Measurements from ENCODE around the gene KDM4C. TPM values are rescaled to one million over a fixed set of nuclear protein-coding genes. Genes with fewer than 3 reads are reported as not detected.

KDM4C gene
- total RNA-seq, 1 experiment from 2014 or later, result 16.8 TPM

DNA sequence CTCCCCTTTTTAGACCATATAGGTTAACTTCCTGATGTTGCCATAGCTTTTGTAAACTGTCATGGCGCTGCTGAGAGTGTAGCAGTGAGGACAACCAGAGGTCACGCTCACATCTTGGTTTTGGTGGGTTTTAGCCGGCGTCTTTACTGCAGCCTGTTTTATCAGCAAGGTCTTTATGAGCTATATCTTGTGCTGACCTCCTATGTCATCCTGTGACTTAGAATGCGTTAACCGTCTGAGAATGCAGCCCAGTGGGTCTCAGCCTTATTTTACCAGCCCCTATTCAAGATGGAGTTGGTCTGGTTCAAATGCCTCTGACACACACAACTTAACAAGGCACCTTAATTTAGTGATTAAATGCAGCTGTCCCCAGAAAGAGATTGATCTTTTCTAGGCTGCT lies 23.9 kb upstream of the KDM4C start:
- no peak overlapping the region for H3K4me3 ChIP-seq (replicated peaks in 1 of 2; ENCODE audit: low read depth in 1 of 2, low read length in 2 of 2)
- H3K9me3 ChIP-seq (ENCODE audit: control insufficient read depth in 1 of 2, insufficient read depth in 1 of 2, low read depth in 1 of 2, low read length in 2 of 2), result no peaks in the 10 kb centered on the region
- no peaks in the 10 kb centered on the region for H4K20me1 ChIP-seq (ENCODE audit: insufficient read depth)
- no peaks in the 10 kb centered on the region for H3K27me3 ChIP-seq (ENCODE audit: insufficient read depth, low read length)
- no peak for DNase-seq (ENCODE audit: low read depth, low spot score)
- H3K4me1 ChIP-seq (ENCODE audit: control insufficient read depth in 1 of 2, insufficient read depth in 2 of 2, low read length in 2 of 2), result no peaks in the 10 kb centered on the region
- ATAC-seq, result no peak
- H3K36me3 ChIP-seq (ENCODE audit: control insufficient read depth in 1 of 2, insufficient read depth in 2 of 2, low read length in 2 of 2), result no peaks in the 10 kb centered on the region
- no peak overlapping the region for H2AFZ ChIP-seq (ENCODE audit: low read depth, low read length, poor library complexity, severe bottlenecking)
- ChIA-PET POLR2A (no interaction called here), CTCF (no interaction called here), RAD21 (ENCODE audit: low non-redundant PET in 1 of 2, low total read pairs in 2 of 2, uncharacterized antibody in 2 of 2, unreplicated experiment in 2 of 2) (no interaction called here)
- no peak overlapping the region for H3K9ac ChIP-seq (ENCODE audit: low read length)
- no TSS peak for BruUV-seq (replicated peaks)
- intact Hi-C loops (cut with micrococcal nuclease), result no loop called here
- no peak for TF ChIP-seq POLR2AphosphoS5 (IDR thresholded peaks at IDR 0.05; ENCODE audit: low read depth, low read length)
- TF ChIP-seq EZH2phosphoT487 (IDR thresholded peaks at IDR 0.05; ENCODE audit: borderline replicate concordance), result no peak
- TF ChIP-seq MAX (IDR thresholded peaks at IDR 0.05), result no peak
- TF ChIP-seq FOSL1 (IDR thresholded peaks at IDR 0.05; ENCODE audit: low read depth), result no peak
- no peak for TF ChIP-seq CTCF (IDR thresholded peaks at IDR 0.05 in 2 of 3, conservative IDR thresholded peaks at IDR 0.05 in 1 of 3; ENCODE audit: borderline replicate concordance in 1 of 3, insufficient read depth in 1 of 3, low read depth in 2 of 3, low read length in 2 of 3)
- no peak for TF ChIP-seq RAD21 (IDR thresholded peaks at IDR 0.05; ENCODE audit: low read depth)
- TF ChIP-seq CBX3 (IDR thresholded peaks at IDR 0.05; ENCODE audit: low read depth), result no peak
- TF ChIP-seq SP1 (IDR thresholded peaks at IDR 0.05; ENCODE audit: low read depth), result no peak
- no peak for TF ChIP-seq YY1 (IDR thresholded peaks at IDR 0.05; ENCODE audit: extremely low read depth, insufficient replicate concordance, low read depth, low read length)
- TF ChIP-seq ZNF274 (IDR thresholded peaks at IDR 0.05; ENCODE audit: low read depth, low read length), result no peak
- TF ChIP-seq CEBPB (IDR thresholded peaks at IDR 0.05; ENCODE audit: low read depth), result no peak
- no peak for TF ChIP-seq ZFX (IDR thresholded peaks at IDR 0.05)
- TF ChIP-seq, protein P1, sequence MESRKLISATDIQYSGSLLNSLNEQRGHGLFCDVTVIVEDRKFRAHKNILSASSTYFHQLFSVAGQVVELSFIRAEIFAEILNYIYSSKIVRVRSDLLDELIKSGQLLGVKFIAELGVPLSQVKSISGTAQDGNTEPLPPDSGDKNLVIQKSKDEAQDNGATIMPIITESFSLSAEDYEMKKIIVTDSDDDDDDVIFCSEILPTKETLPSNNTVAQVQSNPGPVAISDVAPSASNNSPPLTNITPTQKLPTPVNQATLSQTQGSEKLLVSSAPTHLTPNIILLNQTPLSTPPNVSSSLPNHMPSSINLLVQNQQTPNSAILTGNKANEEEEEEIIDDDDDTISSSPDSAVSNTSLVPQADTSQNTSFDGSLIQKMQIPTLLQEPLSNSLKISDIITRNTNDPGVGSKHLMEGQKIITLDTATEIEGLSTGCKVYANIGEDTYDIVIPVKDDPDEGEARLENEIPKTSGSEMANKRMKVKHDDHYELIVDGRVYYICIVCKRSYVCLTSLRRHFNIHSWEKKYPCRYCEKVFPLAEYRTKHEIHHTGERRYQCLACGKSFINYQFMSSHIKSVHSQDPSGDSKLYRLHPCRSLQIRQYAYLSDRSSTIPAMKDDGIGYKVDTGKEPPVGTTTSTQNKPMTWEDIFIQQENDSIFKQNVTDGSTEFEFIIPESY (IDR thresholded peaks at IDR 0.05; ENCODE audit: extremely low read depth, insufficient replicate concordance, low read length), result no peak
- no peak for TF ChIP-seq SIN3A (IDR thresholded peaks at IDR 0.05; ENCODE audit: low read depth)
- no peak for TF ChIP-seq SRF (IDR thresholded peaks at IDR 0.05; ENCODE audit: low read depth)
- H3K9me2 ChIP-seq (ENCODE audit: insufficient read depth), result no peaks in the 10 kb centered on the region
- no peak overlapping the region for H3K27ac ChIP-seq (ENCODE audit: low read depth, low read length)
- no peaks in the 10 kb centered on the region for H3K79me2 ChIP-seq (ENCODE audit: insufficient read depth, low read length)
- no peak overlapping the region for H3K4me2 ChIP-seq (ENCODE audit: low read length)
